ENCODE data around the gene DAAM1. TPM values are rescaled to one million over a fixed set of nuclear protein-coding genes. Genes with fewer than 3 reads are reported as not detected.

Gene DAAM1
- total RNA-seq, 4 donors from 2014 or later, result 40.0 to 86.7 (median 57.6) TPM

GRCh38 chr14:59356767-59357166, 168.3 kb downstream of the DAAM1 start:
- Histone ChIP-seq H3K4me3 (no peak overlapping the region), H3K4me1 (peaks cover 0 to 42% (median 11%) of the 10 kb centered on the region in 4 donors), H3K27me3 (no peaks in the 10 kb centered on the region), H3K9me3 (no peaks in the 10 kb centered on the region), H3K36me3 (peaks cover 0 to 56% (median 0%) of the 10 kb centered on the region in 3 donors), H3K27ac (no peak overlapping the region)
- no peak for TF ChIP-seq CTCF (IDR thresholded peaks at IDR 0.05)
- no peak for TF ChIP-seq POLR2A (IDR thresholded peaks at IDR 0.05)
- no peak for TF ChIP-seq EP300 (IDR thresholded peaks at IDR 0.05)
- DNase-seq (ENCODE audit: low spot score in 2 of 2), result no peak
- WGBS, 2 donors, result 88 to 89% methylated on average over 3 of the region's 3 CpGs

- peaks cover 0 to 43% (median 0%) of the 10 kb centered on the region in 3 donors for H3K36me3 ChIP-seq
- H3K4me1 ChIP-seq, result peaks cover 0 to 45% (median 11%) of the 10 kb centered on the region in 4 donors
- H3K27me3 ChIP-seq, result no peaks in the 10 kb centered on the region
- TF ChIP-seq EP300 (IDR thresholded peaks at IDR 0.05) (peak in 1 of 2 donors; percentile 73), POLR2A (IDR thresholded peaks at IDR 0.05) (no peak)
- peak overlapping the region in 2 of 4 donors; percentile 59 to 64 for H3K27ac ChIP-seq
- 47 to 87% methylated on average over 1 of the region's 1 CpG for WGBS, 2 donors
- peak in 1 of 2 donors; percentile 36 for DNase-seq (ENCODE audit: low spot score in 2 of 2)
- H3K4me3 ChIP-seq, result no peak overlapping the region
- H3K9me3 ChIP-seq, result no peaks in the 10 kb centered on the region
These were observed 169.6 kb downstream of the DAAM1 start for GRCh38 chr14:59358102-59358501.

GRCh38 chr14:59358784-59359183, 170.3 kb downstream of the DAAM1 start:
- H3K36me3 ChIP-seq, result peaks cover 0 to 43% (median 0%) of the 10 kb centered on the region in 3 donors
- no peaks in the 10 kb centered on the region for H3K9me3 ChIP-seq
- peak overlapping the region in 2 of 4 donors; percentile 59 to 64 for H3K27ac ChIP-seq
- 68 to 80% methylated on average over 1 of the region's 1 CpG for WGBS, 2 donors
- H3K27me3 ChIP-seq, result no peaks in the 10 kb centered on the region
- peaks cover 0 to 48% (median 11%) of the 10 kb centered on the region in 4 donors for H3K4me1 ChIP-seq
- no peak overlapping the region for H3K4me3 ChIP-seq
- no peak for DNase-seq (ENCODE audit: low spot score in 2 of 2)
- TF ChIP-seq EP300 (IDR thresholded peaks at IDR 0.05), result no peak
- TF ChIP-seq POLR2A (IDR thresholded peaks at IDR 0.05), result no peak
- no peak for TF ChIP-seq CTCF (IDR thresholded peaks at IDR 0.05)

- Histone ChIP-seq H3K36me3 (peaks cover 0 to 41% (median 0%) of the 10 kb centered on the region in 3 donors), H3K27me3 (no peaks in the 10 kb centered on the region), H3K4me1 (peaks cover 0 to 48% (median 11%) of the 10 kb centered on the region in 4 donors), H3K4me3 (no peak overlapping the region), H3K27ac (peak overlapping the region in 1 of 4 donors; percentile 59), H3K9me3 (no peaks in the 10 kb centered on the region)
- no peak for DNase-seq (ENCODE audit: low spot score in 2 of 2)
- WGBS, 2 donors, result 48 to 54% methylated on average over 4 of the region's 4 CpGs
- TF ChIP-seq CTCF (IDR thresholded peaks at IDR 0.05), result no peak
- no peak for TF ChIP-seq POLR2A (IDR thresholded peaks at IDR 0.05)
These were observed 171.1 kb downstream of the DAAM1 start for GRCh38 chr14:59359431-59360124.

- TF ChIP-seq POLR2A (IDR thresholded peaks at IDR 0.05) (no peak), EP300 (IDR thresholded peaks at IDR 0.05) (no peak), CTCF (IDR thresholded peaks at IDR 0.05) (no peak)
- Histone ChIP-seq H3K27ac (peak overlapping the region in 1 of 4 donors; percentile 0), H3K36me3 (peaks cover 0 to 39% (median 0%) of the 10 kb centered on the region in 3 donors), H3K4me1 (peaks cover 0 to 48% (median 11%) of the 10 kb centered on the region in 4 donors), H3K9me3 (no peaks in the 10 kb centered on the region), H3K27me3 (no peaks in the 10 kb centered on the region), H3K4me3 (no peak overlapping the region)
- no peak for DNase-seq (ENCODE audit: low spot score in 2 of 2)
These were observed 171.8 kb downstream of the DAAM1 start for GRCh38 chr14:59360233-59360632.
